GM21423 (cell line): ENCODE measurements around the gene ALDH3B2.
"Not testable (repeated sequence)": the region's sequence is repeated elsewhere in the genome, so short reads cannot be mapped to it uniquely, and the experiment has no call there.

Experiments used
- ATAC-seq: cut with Tn5 transposase; IDR thresholded peaks from one replicate; pipeline ENCODE4 v1.9.1; 2021; ENCODE audit warnings: mild to moderate bottlenecking, moderate library complexity; ENCODE audit not compliant: unreplicated experiment

Gene ALDH3B2, protein sequence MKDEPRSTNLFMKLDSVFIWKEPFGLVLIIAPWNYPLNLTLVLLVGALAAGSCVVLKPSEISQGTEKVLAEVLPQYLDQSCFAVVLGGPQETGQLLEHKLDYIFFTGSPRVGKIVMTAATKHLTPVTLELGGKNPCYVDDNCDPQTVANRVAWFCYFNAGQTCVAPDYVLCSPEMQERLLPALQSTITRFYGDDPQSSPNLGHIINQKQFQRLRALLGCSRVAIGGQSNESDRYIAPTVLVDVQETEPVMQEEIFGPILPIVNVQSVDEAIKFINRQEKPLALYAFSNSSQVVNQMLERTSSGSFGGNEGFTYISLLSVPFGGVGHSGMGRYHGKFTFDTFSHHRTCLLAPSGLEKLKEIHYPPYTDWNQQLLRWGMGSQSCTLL

DNA sequence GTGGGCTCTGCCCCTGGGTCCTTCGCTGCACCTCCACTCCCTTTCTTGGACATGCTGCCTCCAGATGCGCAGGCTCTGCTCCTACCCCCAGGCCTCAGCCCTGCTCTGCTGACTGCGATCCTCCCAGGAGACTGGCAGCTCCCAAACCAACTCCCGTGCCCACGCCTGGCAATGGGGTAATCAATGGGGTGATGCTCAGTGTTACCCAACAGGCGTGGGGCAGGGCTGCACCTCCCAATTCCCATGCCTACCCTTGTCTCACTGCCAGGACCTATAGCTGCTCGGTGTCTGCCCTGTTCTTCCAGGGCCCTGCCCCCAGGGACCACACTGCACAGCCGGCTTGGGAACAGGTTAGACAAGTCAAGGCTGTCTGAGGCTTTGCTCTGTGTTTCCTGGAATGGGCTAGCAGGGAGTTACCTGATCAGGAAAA lies at the start of gene ALDH3B2:
ALDH3B2 (minus strand) TSS at position 182 of the 430 bp plus-strand sequence. CDS start 7,688 bp downstream, outside the sequence.
- ATAC-seq, result no peak

DNA sequence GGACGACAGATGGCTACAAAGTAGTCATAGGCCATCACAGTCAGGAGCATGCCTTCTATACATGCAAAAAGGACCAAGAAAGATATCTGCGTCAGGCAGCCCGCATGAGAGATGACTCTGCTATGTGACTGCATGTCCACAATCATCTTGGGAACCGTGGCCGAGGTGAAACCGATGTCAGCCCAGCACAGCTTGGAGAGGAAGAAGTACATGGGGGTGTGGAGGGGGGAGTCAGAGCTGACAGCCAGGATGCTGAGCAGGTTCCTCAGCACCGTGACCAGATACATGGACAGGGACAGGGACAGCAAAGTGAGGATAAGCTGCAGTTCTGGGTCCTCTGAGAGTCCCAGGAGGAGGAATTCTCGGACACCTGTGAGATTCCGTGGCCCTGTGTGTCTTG lies 48.6 kb upstream of the ALDH3B2 start:
- not testable (repeated sequence) for ATAC-seq

DNA sequence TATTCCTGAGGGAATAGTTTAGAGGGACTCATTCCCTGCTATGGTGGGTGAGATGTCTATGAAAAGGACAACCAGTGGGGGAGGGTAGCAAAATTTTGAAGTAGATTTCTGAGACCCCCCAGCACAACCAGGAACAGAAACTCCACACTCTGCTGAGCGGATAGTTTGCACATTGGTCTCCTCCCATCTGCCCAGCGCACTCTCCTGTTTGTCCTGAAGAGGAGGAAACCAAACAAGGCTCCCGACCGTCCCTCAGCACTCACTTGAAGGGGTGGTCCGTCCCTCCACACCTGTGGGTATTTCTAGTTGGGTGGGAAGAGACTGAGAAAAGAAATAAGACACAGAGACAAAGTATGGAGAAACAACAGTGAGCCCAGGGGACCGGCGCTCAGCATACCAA lies 41.8 kb upstream of the ALDH3B2 start:
- not testable (repeated sequence) for ATAC-seq

DNA sequence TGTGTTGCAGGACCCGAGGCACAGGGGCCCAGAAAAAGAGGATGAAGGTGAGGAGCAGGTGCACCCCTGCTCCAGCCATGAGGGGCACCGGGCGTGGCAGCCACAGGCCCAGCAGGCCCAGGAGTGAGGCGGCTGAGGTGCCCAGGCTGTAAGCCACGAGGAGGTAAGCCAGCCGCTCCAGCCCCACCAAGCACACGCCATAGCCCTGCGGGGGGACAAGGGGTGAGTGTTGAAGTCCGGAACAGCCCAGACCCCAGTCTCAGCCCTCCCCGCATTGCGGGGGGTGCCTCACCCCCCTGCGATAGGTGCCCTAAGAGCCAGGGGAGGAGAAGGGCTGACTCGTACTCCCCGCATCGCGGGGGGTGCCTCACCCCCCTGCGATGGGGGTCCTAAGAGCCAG lies 41.4 kb upstream of the ALDH3B2 start:
- ATAC-seq, result not testable (repeated sequence)

DNA sequence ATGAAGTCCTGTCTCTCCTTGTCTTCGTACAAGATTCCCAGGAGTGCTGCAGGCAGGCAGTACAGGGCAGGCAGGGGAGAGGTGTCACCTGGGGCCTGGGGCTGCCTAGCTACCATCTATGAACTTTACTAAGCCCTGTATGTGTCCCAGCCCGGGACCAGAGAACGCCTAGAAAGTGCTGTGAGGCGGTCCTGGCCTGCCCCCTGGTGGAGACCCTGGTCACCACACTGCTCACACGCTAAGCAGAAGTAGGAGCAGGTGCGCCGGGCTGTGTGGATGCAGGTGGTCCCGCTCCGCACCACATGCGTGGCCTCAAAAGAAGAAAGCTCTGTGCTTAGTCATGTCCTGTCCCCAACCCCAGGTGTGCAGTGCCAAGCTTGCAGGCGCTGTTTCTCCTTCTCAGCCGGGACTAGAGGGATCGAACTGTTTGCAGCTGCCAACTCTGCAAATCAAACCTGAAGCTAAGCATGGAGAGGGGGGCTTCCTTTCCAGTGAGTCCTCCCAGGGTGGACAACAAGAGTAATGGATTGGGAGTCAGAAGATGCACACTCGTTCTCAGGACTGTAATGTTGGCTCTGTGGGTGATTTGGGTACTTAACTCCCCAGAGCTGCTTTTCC lies 39.6 kb upstream of the ALDH3B2 start:
- not testable (repeated sequence) for ATAC-seq

DNA sequence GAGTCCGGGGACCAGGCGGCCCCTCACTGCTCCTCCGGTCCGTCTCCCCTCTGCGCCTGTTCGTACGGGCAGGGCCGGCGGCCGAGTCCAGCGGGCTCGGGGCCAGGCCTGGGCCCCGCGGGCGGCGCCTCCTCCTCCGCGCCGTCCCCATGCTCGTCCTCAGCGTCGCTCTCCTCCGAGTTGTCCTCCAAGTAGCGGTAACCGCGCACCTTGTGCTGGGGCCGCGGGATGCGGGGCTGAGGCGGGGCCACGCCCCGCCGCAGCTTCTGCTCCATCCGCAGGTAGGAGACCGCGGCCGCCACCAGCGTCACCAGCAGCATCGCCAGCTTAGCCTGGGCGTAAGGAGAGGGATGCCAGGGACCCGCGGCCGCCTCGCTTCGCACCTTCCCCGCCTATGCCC lies 37.3 kb upstream of the ALDH3B2 start:
- ATAC-seq, result not testable (repeated sequence)

DNA sequence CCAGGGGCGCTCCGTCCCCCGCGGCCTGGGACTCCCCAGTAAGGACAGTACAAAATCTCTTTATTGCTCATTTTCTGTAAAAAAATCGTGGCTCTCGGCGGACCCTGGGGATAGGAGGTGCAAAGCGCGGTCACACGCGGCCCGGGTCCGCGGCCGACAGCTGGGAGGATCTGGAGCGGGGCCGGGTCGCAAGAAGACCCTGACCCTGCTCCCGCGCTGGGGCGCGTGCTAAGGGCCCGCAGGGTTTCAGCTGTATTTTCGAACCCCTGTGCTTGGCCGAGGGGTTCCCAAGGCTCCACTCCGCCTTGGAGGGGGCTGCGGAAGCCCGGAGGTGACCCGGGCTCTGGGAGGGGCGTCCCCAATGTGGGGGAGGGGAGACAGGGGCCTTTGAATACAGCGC lies 36.8 kb upstream of the ALDH3B2 start:
- ATAC-seq, result not testable (repeated sequence)

DNA sequence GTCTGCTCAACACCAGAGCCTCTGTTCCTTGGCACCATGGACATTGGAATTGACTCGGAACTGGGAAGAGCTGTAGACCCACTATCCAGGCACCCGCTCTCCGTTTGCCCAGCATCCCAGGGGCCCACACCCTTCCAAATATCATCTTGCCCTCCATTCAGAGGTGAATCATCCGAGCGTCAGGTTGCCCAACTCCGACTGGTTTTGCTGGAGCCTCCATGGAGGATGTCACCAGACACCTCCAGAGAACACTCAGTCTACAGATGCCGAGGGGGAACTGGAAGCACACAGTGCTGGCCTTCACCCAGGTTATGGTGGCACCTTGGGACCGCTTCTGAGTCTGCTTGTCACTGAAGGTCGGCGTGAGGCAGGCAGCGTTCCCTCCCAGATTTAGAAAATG lies 35.4 kb upstream of the ALDH3B2 start:
- ATAC-seq, result not testable (repeated sequence)

DNA sequence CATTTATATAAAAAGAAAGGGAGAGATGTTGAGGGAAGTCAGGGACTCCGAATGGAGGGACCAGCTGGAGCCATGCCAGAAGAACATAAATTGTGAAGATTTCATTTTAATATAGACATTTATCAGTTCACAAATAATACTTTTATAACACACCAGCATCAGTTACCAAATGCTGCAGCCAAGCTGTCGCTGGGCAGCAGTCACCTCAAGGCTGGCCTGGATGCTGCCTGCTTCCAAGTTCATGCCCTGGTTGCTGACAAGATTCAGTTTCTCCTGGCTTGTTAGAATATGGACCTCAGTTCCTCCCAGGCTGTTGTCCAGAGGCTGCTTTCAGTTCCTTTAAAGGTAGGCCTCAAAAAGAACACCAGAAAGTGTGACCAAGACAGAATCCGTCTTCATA lies 30.8 kb upstream of the ALDH3B2 start:
- no peak for ATAC-seq

DNA sequence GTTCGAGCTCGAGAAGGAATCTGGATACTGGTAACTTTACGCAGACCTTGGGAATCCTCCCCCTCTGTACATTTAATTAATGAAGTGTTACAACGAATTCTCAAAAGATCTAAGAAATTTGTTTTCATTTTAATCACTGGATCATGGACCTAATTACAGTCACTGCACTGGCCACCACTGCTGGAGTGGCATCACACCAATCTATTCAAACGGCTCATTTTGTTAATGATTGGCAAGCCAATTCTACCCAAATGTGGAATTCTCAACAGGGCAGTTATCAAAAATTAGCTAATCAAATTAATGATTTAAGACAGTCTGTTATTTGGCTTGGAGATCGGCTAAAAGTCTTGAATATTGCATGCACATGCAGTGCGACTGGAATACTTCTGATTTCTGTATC lies 30.1 kb upstream of the ALDH3B2 start:
- ATAC-seq, result no peak

DNA sequence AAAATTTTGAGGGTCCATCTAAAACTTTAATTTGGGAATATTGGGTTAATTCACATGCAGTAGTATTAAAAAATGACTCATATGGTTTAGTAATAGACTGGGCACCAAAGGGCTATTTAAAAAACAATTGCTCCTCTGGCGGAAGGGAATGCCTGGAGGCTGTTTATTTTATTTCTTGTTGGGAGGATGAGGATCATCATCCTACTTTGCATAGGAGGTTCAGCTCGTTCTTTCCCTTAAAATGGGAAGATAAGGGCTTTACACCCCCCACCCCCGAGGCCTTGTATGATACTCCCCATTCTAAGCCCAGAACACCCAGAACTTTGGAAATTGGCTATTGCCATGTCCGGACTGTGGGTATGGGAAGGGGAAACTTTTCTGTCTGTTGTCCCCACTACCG lies 29.3 kb upstream of the ALDH3B2 start:
- not testable (repeated sequence) for ATAC-seq

DNA sequence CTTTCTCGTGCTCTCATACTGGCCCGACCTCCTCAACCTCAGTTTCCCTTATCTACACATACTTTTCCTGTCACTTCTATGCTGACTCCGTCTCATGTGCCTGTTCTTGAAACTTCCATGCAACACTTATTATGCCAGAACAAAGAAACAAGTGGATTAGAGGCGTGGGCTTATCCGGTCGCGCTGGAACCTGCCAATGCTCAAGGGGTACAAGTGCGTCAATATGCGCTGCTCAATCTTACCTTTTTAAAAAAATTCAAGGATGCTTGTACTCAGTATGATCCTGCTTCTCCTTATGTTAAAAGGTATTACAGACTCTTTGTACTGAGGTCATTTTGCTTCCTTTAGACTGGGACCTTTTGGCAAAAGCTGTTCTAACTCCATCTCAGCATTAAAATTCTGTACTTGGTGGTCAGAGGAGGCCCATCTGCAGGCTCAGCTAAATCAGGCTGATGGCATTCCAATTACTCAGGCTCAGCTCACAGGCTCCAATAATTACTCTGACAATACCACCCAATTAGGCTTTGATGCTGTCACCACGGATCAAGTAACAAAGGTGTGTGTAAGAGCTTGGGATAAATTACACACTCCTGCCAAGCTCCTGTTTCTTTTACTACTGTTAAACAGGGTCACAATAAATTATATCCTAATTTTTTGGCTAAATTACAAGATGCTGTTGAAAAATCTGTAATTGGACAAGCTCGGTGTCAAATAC lies 26.3 kb upstream of the ALDH3B2 start:
- ATAC-seq, result no peak

DNA sequence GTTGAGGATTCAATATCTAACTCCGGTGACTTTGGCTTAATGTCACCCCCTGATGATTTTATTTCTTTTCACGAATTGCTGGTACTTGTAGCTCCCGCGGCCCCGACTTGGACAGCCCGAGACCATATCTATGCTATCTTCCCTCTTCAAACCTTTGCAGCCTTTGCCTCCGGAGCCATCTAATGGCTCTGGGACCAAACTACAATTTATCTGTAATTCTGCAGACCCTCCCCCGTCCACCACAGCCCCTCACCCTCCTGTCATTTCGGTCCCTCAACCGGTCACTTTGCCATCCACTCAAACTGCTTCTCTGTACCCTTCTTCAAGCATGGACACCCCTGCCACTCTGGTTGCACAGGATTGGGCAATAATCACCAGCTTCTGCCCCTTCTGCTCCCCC lies 25.7 kb upstream of the ALDH3B2 start:
- ATAC-seq, result no peak

DNA sequence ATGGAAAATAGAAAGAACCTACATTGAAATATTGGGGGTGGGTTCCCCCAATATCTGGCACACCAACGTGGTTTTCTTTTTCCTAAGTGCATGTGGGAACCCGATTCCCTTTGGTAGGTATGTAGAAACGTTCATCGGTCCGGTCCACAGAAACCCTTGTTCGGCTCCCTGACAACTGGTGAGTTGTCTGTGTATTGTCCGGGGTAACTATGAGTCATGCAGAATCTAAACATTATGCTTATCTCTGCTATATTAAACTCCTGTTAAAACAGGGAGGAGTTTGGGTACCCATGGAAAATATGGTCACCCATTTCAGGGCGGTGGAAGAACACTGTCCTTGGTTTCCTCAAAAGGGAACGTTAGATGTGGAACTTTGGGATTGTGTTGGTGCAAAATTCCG lies 25.1 kb upstream of the ALDH3B2 start:
- no peak for ATAC-seq

DNA sequence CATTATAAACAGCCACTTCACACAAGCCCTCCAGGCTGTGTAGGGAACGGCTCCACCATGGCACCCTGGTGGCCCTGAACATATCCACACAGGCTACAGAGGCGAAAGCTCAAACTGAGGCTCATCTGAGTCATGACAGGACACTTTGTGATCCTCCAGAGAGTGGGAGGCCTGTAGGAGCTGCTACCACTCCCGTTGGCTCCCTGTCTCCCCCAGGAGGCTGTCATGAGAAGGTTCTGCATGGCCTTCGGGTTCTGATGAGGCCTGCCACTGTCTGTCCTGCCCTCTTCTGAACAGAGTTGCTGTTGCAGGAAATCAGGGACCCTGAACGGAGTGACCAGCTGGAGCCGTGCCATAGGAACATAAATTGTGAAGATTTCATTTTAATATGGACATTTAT lies 23.8 kb upstream of the ALDH3B2 start:
- ATAC-seq, result no peak

DNA sequence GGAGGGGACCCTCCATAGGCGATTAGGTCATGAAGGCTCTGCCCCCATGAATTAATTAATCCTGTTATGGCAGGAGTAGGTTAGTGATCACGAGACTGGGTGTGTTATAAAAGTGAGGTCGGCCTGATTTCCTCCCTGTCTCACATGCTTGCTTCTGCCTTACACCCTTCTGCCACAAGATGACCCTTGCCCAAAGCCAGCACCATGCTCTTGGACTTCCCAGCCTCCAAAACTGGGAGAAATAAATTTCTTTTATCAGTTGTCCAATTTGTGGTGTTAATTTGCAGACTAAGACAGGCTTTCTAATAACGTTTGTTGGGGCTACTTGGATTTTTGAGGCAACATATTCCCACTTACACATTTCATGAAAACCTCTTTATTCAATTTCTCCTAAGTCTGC lies 23.4 kb upstream of the ALDH3B2 start:
- no peak for ATAC-seq

DNA sequence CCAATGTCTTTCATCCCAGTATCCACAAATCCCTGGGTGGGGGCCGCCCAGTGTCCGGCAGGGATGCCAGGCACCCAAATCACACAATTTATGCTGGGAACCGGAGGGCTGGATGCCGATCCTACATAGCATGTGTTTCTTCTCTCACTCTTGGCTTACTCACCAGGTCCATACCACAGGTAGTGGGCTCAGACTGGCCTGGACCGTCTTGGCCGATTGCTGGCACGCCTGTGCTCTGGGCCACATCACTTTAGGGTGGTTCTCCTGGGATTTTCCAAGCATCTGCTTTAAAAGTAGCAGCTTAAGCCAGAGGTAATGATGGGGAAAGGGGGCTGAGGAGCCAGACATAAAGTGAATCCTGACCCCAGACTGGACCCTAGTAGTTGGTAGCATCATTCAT lies 22.6 kb upstream of the ALDH3B2 start:
- ATAC-seq, result no peak

DNA sequence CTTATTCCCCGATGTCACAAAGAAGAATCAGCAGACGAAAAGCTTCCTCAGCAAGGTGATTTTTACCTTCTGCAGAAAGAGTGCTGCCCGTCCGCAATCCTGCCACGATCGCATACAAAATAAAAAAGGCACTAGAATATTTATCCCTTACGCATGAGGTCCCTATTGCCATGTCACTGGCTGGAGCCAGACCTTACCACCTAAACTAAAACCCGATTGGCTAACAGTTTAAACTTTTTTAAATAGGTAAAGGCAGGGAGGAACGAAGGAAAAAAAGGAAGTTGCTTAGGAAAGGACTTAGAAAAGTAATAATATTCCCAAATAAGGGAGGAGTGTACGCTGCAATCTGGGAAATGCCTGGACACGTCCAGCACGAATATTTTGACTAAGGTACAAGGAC lies 21.2 kb upstream of the ALDH3B2 start:
- no peak for ATAC-seq

DNA sequence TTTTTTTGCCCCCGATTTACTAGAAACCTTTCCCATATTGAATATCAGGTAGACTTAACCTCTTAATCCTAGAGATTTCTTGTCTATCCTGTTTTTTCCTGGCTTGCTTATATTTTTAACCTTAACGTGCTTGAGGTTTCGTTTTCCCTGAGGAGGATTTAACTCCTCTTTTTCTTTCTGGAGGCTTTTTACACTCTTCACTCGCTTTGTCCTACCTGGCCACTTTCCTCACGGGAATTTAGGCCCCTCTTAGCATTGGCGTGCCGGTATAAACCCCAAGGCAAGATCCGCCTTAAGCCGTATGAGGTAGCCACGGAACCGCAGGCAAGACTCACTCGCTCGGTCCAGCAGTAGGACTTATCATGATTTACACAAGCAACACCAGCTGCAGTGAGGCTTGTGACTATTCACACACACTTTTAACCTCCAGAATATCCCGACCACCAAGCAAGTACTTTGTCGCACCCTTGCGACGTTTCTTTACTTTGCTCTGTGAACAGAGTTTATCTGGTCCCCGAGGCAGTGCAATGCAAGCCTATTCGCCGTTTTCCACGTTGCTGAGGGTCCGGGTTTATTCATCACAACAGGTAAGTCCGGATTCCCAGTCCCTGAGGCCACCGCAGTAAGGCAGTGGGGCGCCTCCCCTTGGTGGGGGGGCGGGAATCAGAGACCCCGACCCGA lies 20.6 kb upstream of the ALDH3B2 start:
- no peak for ATAC-seq

DNA sequence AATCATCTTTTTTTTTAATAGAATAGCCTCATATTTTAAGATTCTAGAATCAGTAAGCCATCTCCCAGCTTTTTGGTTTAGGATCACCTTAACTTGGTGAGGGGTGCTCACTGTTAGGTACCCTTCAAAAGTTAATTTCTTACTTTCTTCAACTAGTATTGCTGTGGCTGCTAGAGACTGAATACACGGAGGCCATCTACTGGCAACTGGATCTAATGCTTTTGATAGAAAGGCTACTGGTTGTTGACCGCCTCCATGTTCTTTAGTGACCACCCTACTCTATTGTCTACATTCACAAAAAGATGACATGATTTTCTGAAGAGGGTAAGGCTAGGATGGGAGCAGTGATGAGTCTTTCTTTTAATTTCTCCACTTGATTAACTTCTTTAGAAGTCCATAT lies 16.7 kb upstream of the ALDH3B2 start:
- ATAC-seq, result no peak

DNA sequence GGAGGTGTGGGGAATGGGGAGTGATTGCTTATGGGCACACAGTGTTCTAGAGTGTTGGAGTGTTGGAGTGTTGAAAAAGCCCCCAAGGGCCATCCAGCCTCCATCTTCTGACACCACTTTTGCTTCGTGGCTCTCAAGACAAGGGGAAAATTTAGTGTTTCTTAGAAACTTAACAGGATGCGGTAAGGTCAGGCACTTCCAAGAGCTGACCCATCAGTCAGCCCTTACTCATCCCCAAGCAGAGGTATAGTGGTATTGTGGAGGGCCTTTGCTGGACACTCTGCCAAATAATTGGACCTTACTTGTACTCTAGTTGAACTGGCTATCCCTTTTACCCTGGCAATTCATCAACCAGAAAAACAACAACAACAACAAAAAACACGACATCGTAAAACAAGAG lies 14.8 kb upstream of the ALDH3B2 start:
- ATAC-seq, result no peak
